Kidney (tissue), 14 donors: ENCODE data around the gene SLIT1. TPM values are rescaled to one million over a fixed set of nuclear protein-coding genes. Genes with fewer than 3 reads are reported as not detected.
A peak's percentile ranks its signal among the peaks of the same experiment; 100 is the strongest.

ENCODE experiments used
- DNase-seq, 5 donors: peaks; one replicate each; pipeline ENCODE4 v3.0.0-alpha.2; 2013 to 2020
- FAIRE-seq: peaks from 2 replicates; lab custom pipeline; 2012; peaks lifted over from hg19 to GRCh38; lab: Jason Lieb, UNC
- H3K27ac ChIP-seq, 2 donors: one replicate each; pipeline ENCODE4 v1.7.0; 2013; ENCODE audit warnings: low read depth in 2 of 2, low read length in 2 of 2, inconsistent platforms in 1 of 2
- H3K27me3 ChIP-seq: one replicate; pipeline ENCODE4 v1.7.1; 2013; ENCODE audit warnings: low read length, inconsistent platforms; ENCODE audit not compliant: control insufficient read depth, insufficient read depth
- H3K36me3 ChIP-seq, 3 donors: one replicate each; pipeline versions ENCODE4 v1.7.0 to v1.7.1; 2013; ENCODE audit warnings: low read length in 3 of 3, control low read depth in 1 of 3, inconsistent platforms in 1 of 3; ENCODE audit not compliant: insufficient read depth in 3 of 3, control insufficient read depth in 2 of 3
- H3K4me1 ChIP-seq, 3 donors: one replicate each; pipeline versions ENCODE4 v1.7.0 to v1.7.1; 2013; ENCODE audit warnings: low read length in 3 of 3, inconsistent platforms in 1 of 3, low read depth in 1 of 3; ENCODE audit not compliant: control insufficient read depth in 2 of 3, insufficient read depth in 2 of 3
- H3K4me3 ChIP-seq, 3 donors: one replicate each; pipeline versions ENCODE4 v1.7.0 to v1.8.1; 2013; ENCODE audit warnings: low read length in 3 of 3, control low read depth in 1 of 3, inconsistent platforms in 1 of 3
- H3K9ac ChIP-seq, 3 donors: one replicate each; pipeline versions ENCODE4 v1.7.0 to v1.7.1; 2013; ENCODE audit warnings: low read length in 3 of 3, control low read depth in 1 of 3, inconsistent platforms in 1 of 3
- H3K9me3 ChIP-seq, 3 donors: one replicate each; pipeline versions ENCODE4 v1.7.0 to v1.7.1; 2013; ENCODE audit warnings: low read length in 3 of 3, control low read depth in 1 of 3, inconsistent platforms in 1 of 3; ENCODE audit not compliant: control insufficient read depth in 2 of 3, insufficient read depth in 1 of 3
- intact Hi-C: fragments of 100-400 bp; cut with DNase I; formaldehyde crosslinking; loops from one replicate; pipeline ENCODE4 v1.11.1; 2022
- polyA plus RNA-seq: library from polyadenylated mRNA; stranded (reverse); fragments of 350-450 nt; fragmentation: Illumina TruSeq; extraction: RNeasy Lipid Tissue Mini Kit (QIAGEN cat#74804); gene quantifications from one replicate; pipeline ENCODE4 v1.2.3, GENCODE V29; 2014; ENCODE audit warnings: low read depth, low replicate concordance; ENCODE audit not compliant: insufficient read depth
- total RNA-seq: library from RNA; stranded (reverse); fragmentation: NEBNext Ultra II Directional; extraction: Animal tissue kit (Norgen Biotek cat#: 25700); gene quantifications from one replicate; pipeline ENCODE4 v1.2.1, GENCODE V29; 2021
- TF ChIP-seq, protein P1 (sequence below): IDR thresholded peaks from 3 replicates; pipeline ENCODE4 v1.5.1; 2012; ENCODE audit warnings: mild to moderate bottlenecking, moderate library complexity, borderline replicate concordance; ENCODE audit not compliant: insufficient read depth; ENCODE audit errors: extremely low read depth
- donor health status: control.
- donor health status: control.
- donor health status: control.
- donor health status: control.
- donor health status: control.
- donor health status: DM: yes; HTN: yes; CAD: no.
- donor health status: Normal renal cell carcinoma (clear cell type).

The SLIT1 gene
- total and polyA plus RNA-seq, 2 donors from 2014 or later: 0.06 to 0.35 TPM

- DNase-seq (peak in 1 of 5 donors; percentile 4), FAIRE-seq (no peak)
- TF ChIP-seq, protein P1, sequence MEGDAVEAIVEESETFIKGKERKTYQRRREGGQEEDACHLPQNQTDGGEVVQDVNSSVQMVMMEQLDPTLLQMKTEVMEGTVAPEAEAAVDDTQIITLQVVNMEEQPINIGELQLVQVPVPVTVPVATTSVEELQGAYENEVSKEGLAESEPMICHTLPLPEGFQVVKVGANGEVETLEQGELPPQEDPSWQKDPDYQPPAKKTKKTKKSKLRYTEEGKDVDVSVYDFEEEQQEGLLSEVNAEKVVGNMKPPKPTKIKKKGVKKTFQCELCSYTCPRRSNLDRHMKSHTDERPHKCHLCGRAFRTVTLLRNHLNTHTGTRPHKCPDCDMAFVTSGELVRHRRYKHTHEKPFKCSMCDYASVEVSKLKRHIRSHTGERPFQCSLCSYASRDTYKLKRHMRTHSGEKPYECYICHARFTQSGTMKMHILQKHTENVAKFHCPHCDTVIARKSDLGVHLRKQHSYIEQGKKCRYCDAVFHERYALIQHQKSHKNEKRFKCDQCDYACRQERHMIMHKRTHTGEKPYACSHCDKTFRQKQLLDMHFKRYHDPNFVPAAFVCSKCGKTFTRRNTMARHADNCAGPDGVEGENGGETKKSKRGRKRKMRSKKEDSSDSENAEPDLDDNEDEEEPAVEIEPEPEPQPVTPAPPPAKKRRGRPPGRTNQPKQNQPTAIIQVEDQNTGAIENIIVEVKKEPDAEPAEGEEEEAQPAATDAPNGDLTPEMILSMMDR: no peak
- Histone ChIP-seq H3K27me3 (no peaks in the 10 kb centered on the region), H3K9me3 (peaks cover 0 to 3% (median 0%) of the 10 kb centered on the region in 3 donors), H3K4me1 (no peaks in the 10 kb centered on the region), H3K9ac (no peak overlapping the region), H3K27ac (no peak overlapping the region), H3K4me3 (no peak overlapping the region), H3K36me3 (no peaks in the 10 kb centered on the region)
- intact Hi-C loops: no loop called here
Measured at GRCh38 chr10:97065128-97065527, 120.6 kb downstream of the SLIT1 start.

- Histone ChIP-seq H3K4me3 (no peak overlapping the region), H3K4me1 (no peaks in the 10 kb centered on the region), H3K9ac (no peak overlapping the region), H3K9me3 (no peaks in the 10 kb centered on the region), H3K27ac (no peak overlapping the region), H3K27me3 (no peaks in the 10 kb centered on the region), H3K36me3 (no peaks in the 10 kb centered on the region)
- TF ChIP-seq, protein P1: no peak
- peak in 2 of 5 donors; percentile 28 to 46 for DNase-seq
- intact Hi-C loops: no loop called here
- no peak for FAIRE-seq
Measured at GRCh38 chr10:97063983-97064837, 121.5 kb downstream of the SLIT1 start.

GRCh38 chr10:97063271-97063982, 122.3 kb downstream of the SLIT1 start:
- DNase-seq (peak in 2 of 5 donors; percentile 22 to 58), FAIRE-seq (no peak)
- no peak overlapping the region for H3K9ac ChIP-seq
- no peaks in the 10 kb centered on the region for H3K36me3 ChIP-seq
- no peak overlapping the region for H3K4me3 ChIP-seq
- intact Hi-C loops: no loop called here
- H3K4me1 ChIP-seq: no peaks in the 10 kb centered on the region
- TF ChIP-seq, protein P1: no peak
- no peak overlapping the region for H3K27ac ChIP-seq
- no peaks in the 10 kb centered on the region for H3K9me3 ChIP-seq
- H3K27me3 ChIP-seq: no peaks in the 10 kb centered on the region
